Measurements from ENCODE around the gene TMEFF2.

Gene TMEFF2, protein sequence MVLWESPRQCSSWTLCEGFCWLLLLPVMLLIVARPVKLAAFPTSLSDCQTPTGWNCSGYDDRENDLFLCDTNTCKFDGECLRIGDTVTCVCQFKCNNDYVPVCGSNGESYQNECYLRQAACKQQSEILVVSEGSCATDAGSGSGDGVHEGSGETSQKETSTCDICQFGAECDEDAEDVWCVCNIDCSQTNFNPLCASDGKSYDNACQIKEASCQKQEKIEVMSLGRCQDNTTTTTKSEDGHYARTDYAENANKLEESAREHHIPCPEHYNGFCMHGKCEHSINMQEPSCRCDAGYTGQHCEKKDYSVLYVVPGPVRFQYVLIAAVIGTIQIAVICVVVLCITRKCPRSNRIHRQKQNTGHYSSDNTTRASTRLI

DNA sequence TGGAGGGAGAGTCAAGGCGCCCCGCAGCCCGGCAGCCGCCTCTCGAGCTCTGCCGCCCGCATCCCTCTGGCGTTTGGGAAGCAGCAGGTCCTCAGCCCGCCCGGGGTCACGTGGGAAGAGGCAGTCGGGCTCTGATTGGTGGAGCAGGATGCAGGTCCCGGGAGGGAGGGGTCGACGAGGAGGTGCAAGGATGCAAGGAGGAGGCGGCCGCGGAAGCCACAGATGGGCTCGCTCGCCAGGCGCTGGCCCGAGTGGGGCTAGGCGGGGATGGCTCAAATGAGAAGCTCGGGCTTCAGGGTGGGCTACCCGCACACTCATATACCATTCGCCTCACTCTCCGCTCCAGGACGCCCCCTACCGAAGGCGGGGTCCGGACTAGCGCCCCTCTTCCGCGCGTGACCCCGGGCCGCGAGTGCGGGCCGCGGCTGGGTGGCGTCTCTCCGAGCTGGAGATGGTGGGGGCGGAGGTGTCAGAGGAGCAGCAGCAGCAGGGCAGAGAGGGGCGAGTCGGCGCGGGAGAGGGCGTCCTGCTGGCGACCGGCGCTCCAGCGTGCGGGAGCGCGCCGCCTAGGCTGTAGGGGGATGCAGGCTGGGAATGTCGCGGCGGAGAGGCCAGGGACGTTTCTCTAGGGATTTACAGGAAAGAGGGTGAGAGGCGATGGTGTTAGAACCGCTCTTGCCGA is at the start of gene TMEFF2:
Gene TMEFF2, minus strand, starts transcription at position 68 of the 682 bp plus-strand sequence. CDS start 409 bp downstream, outside the sequence.
- peak; percentile 59 for DNase-seq (ENCODE audit: low read depth)
- peak within 1 kb of the TSS; percentile 74 for H3K4me3 ChIP-seq (ENCODE audit: low read depth, low read length)

DNA sequence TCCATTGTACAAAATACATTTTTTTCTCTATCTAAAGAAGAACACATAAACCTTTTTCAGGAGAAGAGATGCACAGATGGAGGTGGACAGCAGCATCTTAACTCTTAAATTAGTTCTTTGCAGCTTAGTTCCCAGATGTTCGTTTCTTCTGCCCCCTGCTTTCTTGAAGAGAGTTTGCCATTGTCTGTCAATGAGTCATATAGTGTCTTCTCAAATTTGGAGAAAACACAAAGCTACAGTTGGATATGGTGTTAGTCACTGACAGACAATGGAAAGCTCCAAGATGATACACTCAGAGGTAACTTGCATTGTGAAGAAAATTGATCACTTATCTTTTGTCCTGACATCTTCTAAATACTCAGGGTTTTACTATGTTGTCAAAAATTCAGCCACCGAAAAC is 48.8 kb upstream of the TMEFF2 start:
- no peak for DNase-seq (ENCODE audit: low read depth)
- H3K4me3 ChIP-seq (ENCODE audit: low read depth, low read length): no peak overlapping the region
- TF ChIP-seq, protein P1, sequence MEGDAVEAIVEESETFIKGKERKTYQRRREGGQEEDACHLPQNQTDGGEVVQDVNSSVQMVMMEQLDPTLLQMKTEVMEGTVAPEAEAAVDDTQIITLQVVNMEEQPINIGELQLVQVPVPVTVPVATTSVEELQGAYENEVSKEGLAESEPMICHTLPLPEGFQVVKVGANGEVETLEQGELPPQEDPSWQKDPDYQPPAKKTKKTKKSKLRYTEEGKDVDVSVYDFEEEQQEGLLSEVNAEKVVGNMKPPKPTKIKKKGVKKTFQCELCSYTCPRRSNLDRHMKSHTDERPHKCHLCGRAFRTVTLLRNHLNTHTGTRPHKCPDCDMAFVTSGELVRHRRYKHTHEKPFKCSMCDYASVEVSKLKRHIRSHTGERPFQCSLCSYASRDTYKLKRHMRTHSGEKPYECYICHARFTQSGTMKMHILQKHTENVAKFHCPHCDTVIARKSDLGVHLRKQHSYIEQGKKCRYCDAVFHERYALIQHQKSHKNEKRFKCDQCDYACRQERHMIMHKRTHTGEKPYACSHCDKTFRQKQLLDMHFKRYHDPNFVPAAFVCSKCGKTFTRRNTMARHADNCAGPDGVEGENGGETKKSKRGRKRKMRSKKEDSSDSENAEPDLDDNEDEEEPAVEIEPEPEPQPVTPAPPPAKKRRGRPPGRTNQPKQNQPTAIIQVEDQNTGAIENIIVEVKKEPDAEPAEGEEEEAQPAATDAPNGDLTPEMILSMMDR (IDR thresholded peaks at IDR 0.05; ENCODE audit: control insufficient read depth, extremely low read depth, insufficient read depth): no peak

More for the DNA sequence above, at the start of gene TMEFF2:
- TF ChIP-seq, protein P1 (IDR thresholded peaks at IDR 0.05; ENCODE audit: control insufficient read depth, extremely low read depth, insufficient read depth): no peak

DNA sequence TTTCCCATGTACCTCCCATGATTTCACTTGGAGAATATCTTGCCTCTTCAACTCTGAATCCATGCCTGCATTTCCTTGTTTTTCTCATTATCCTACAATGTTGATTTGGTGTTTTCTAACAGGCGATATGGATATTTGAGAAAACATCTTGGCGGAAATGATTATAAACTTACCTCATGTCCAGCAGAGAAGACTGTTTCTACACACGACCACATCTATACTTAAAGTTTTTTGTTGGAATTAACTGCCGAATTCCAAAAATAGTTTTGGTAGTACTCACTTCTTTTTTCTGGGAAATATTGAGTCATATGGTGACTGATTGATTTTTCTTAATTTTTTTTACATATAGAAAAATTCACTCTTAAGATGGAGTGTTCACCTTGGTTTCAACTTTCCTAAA is 41.4 kb upstream of the TMEFF2 start:
- DNase-seq (ENCODE audit: low read depth): no peak
- H3K4me3 ChIP-seq (ENCODE audit: low read depth, low read length): no peak overlapping the region
- TF ChIP-seq, protein P1 (IDR thresholded peaks at IDR 0.05; ENCODE audit: control insufficient read depth, extremely low read depth, insufficient read depth): no peak

DNA sequence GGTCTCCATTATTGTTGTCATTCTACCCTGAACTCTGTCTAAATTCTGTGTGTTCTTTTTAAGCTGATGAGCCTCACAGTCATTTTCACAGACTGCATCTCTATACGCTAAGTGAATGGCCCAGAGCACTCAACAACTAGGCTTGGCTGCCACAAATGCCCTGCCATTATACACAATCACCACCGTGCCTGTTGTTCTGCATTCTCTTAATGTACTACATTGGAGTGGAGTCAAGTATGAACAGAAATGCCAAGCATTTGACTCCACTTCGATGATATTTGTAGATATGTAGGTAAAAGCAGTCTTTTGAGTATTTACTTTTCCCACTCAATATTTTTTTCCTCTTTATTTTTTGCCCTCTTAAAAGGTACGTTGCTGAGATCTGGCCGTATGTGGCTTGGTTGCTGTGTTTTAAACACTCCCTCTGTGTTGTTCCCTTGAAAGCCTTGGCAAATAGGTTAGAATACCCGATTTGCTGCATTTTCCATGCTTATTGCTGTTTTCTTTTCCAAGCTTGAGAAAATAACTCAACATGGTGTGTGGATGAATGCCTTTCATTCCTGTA is 36.2 kb upstream of the TMEFF2 start:
- no peak for DNase-seq (ENCODE audit: low read depth)

DNA sequence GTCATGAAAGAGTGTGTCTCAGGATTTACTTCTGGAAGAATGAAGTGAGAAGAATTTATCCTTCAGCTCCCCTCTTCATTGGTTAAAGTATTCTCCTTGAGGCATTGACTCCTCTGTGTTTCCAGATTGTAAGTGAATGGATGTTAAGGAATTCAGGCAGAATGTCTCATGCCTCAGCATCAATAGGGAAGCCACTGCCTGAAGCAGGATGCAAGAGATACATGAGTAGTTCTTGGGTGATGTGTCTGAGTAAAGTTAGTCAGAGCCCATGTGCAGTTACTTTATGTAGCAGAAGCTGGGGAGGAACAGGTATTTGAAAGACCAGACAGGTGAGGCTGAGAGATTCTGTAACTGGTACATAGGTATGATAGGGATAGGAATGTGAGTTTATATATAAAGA is 34.0 kb upstream of the TMEFF2 start:
- DNase-seq (ENCODE audit: low read depth): no peak
- TF ChIP-seq, protein P1 (IDR thresholded peaks at IDR 0.05; ENCODE audit: control insufficient read depth, extremely low read depth, insufficient read depth): no peak
- no peak overlapping the region for H3K4me3 ChIP-seq (ENCODE audit: low read depth, low read length)

More for the DNA sequence above, 36.2 kb upstream of the TMEFF2 start:
- TF ChIP-seq, protein P1 (IDR thresholded peaks at IDR 0.05; ENCODE audit: control insufficient read depth, extremely low read depth, insufficient read depth): no peak
- no peak overlapping the region for H3K4me3 ChIP-seq (ENCODE audit: low read depth, low read length)

DNA sequence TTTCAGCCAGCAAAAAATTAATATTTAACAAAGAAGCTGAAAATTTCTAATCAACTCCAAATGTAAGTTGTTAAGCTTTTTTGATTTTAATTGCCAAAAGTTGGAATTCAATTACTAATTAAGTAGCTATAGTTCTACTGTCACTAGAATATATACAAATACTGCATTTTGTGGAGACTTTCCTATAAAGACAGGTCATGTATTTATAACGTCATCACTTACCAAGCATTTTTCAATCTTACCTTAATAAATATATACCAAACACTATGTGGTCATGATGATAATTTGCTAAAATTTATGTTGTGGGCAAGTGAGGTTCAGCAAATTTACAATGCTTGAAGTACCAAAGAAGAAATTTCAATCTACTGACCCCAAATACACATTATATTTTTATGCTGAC is 24.2 kb upstream of the TMEFF2 start:
- TF ChIP-seq, protein P1 (IDR thresholded peaks at IDR 0.05; ENCODE audit: control insufficient read depth, extremely low read depth, insufficient read depth): no peak

More for the DNA sequence above, 24.2 kb upstream of the TMEFF2 start:
- no peak for DNase-seq (ENCODE audit: low read depth)
- H3K4me3 ChIP-seq (ENCODE audit: low read depth, low read length): no peak overlapping the region
